AG04450 (cell line): Measurements from ENCODE around the gene TBX2. TPM values are rescaled to one million over a fixed set of nuclear protein-coding genes. Genes with fewer than 3 reads are reported as not detected.

Source experiments
- CTCF ChIA-PET: fragments of 300-600, 350-600 bp; formaldehyde crosslinking; extraction: SDS; loops from one replicate; lab custom pipeline; 2022; ENCODE audit warnings: antibody characterized with exemption, inconsistent platforms; lab: Charles Lee
- POLR2A ChIA-PET: fragments of 350-600 bp; formaldehyde crosslinking; extraction: SDS; loops from one replicate; lab custom pipeline; 2021; ENCODE audit warnings: antibody characterized with exemption, inconsistent platforms; lab: Yijun Ruan, JAX
- DNase-seq: peaks from one replicate; pipeline ENCODE4 v3.0.0-alpha.2; 2011; ENCODE audit warnings: low read depth, low spot score
- H3K27ac ChIP-seq: one replicate; pipeline ENCODE4 v1.5.1; 2012; ENCODE audit warnings: low read depth, low read length, control low read depth
- H3K27me3 ChIP-seq: one replicate; pipeline ENCODE4 v1.6.0; 2012; ENCODE audit warnings: low read length; ENCODE audit not compliant: control insufficient read depth, insufficient read depth
- H3K4me3 ChIP-seq: 2 replicates; pipeline ENCODE4 v1.5.1; 2011; ENCODE audit warnings: mild to moderate bottlenecking, low read depth, low read length, control low read depth
- H3K9me3 ChIP-seq: 2 replicates; pipeline ENCODE4 v1.5.1; 2012; ENCODE audit warnings: low read length; ENCODE audit not compliant: control insufficient read depth, insufficient read depth
- CTCF ChIP-seq: IDR thresholded peaks from 2 replicates; pipeline ENCODE4 v1.5.1; 2011; ENCODE audit warnings: low read depth, low read length, control low read depth, inconsistent platforms
- polyA plus RNA-seq: library from polyadenylated mRNA; depleted of rRNA; stranded (reverse); fragments of >200 nt; gene quantifications from 2 replicates; pipeline ENCODE4 v1.2.3, GENCODE V29; 2011

TBX2 gene
- polyA plus RNA-seq, 1 experiment, result 18.3 TPM

- CTCF ChIA-PET, result interaction anchor here (1.2 to 1.3 kb wide), 2 partner anchors 8 to 432 kb away, joined by 4 to 9 read pairs; no protein-coding TSS in a partner anchor
- Histone ChIP-seq H3K4me3 (peak overlapping the region; percentile 98), H3K27me3 (no peaks in the 10 kb centered on the region), H3K9me3 (no peaks in the 10 kb centered on the region; the same call in 1 of the 2 replicates), H3K27ac (peak overlapping the region; percentile 93)
- DNase-seq, result no peak
- POLR2A ChIA-PET, result interaction anchor here (0.6 to 1.0 kb wide), 3 partner anchors 152 to 359 kb away, joined by 3 to 5 read pairs (median 5); no protein-coding TSS in a partner anchor
- no peak for TF ChIP-seq CTCF
These were observed 4.4 kb downstream of the TBX2 start for GRCh38 chr17:61403801-61404662.

GRCh38 chr17:61404663-61404912, 4.9 kb downstream of the TBX2 start:
- ChIA-PET CTCF (no interaction called here), POLR2A (interaction anchor here (0.6 kb wide), 1 partner anchor 360 kb away, joined by 5 read pairs; no protein-coding TSS in a partner anchor)
- Histone ChIP-seq H3K9me3 (no peaks in the 10 kb centered on the region; the same call in 1 of the 2 replicates), H3K27ac (peak overlapping the region; percentile 93), H3K4me3 (peak overlapping the region; percentile 98), H3K27me3 (no peaks in the 10 kb centered on the region)
- TF ChIP-seq CTCF, result no peak
- DNase-seq, result no peak

GRCh38 chr17:61404913-61405685, 5.5 kb downstream of the TBX2 start:
- no peak for DNase-seq
- Histone ChIP-seq H3K27me3 (no peaks in the 10 kb centered on the region), H3K9me3 (no peaks in the 10 kb centered on the region; the same call in 1 of the 2 replicates), H3K27ac (peak overlapping the region; percentile 93), H3K4me3 (peak overlapping the region; percentile 98)
- ChIA-PET POLR2A (no interaction called here), CTCF (interaction anchor here (1.7 kb wide), 1 partner anchor 684 kb away, joined by 4 read pairs; no protein-coding TSS in a partner anchor)
- no peak for TF ChIP-seq CTCF

GRCh38 chr17:61405686-61406536, 6.3 kb downstream of the TBX2 start:
- Histone ChIP-seq H3K27me3 (no peaks in the 10 kb centered on the region), H3K27ac (peak overlapping the region; percentile 93), H3K9me3 (no peaks in the 10 kb centered on the region; the same call in 1 of the 2 replicates), H3K4me3 (peak overlapping the region; percentile 98)
- POLR2A ChIA-PET, result interaction anchor here (0.6 to 1.0 kb wide), 2 partner anchors 98 to 466 kb away, joined by 3 to 5 read pairs; no protein-coding TSS in a partner anchor
- DNase-seq, result no peak
- TF ChIP-seq CTCF, result no peak
- CTCF ChIA-PET, result interaction anchor here (1.0 to 1.7 kb wide), 2 partner anchors 11 to 685 kb away, joined by 3 to 4 read pairs; no protein-coding TSS in a partner anchor
